ENCODE results near the gene ATP10B. TPM values are rescaled to one million over a fixed set of nuclear protein-coding genes. Genes with fewer than 3 reads are reported as not detected.

Gene ATP10B
- total RNA-seq, 5 donors from 2014 or later (not counting 1 experiment from before 2014, with no cell fraction given), result 0.07 to 0.12 (median 0.09) TPM; not detected in 2

DNA sequence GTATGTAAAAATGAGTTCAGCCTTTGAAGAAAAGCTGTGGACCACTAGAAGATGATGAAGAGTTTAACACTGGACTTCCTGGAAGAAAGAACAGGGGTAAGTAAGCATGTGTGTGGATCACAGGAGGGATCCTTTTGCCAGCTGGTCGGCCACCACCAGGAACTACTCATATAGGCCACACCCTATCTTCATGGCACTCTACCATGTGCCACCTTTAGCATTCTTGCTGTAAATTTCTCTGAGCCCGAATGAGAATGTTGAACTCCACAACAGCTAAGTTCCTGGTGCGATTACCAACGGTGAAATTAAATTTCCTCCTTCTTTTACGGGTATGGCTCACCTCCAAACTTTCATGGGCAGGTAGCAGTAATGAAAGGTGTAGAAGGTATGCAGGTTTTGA lies 102.3 kb downstream of the ATP10B start:
- Mint-ChIP-seq H3K9me3 (no peaks in the 10 kb centered on the region), H3K36me3 (no peaks in the 10 kb centered on the region), H3K4me1 (peaks cover 0 to 2% (median 0%) of the 10 kb centered on the region in 3 donors), H3K27ac (no peak overlapping the region), H3K4me3 (no peak overlapping the region), H3K27me3 (peaks cover 4 to 8% of the 10 kb centered on the region in 2 donors)
- Histone ChIP-seq H3K4me1 (ENCODE audit: control insufficient read depth in 1 of 2, extremely low read depth in 1 of 2, insufficient read depth in 2 of 2, low read length in 2 of 2) (no peaks in the 10 kb centered on the region), H3K27ac (ENCODE audit: low read length) (no peak overlapping the region), H3K9me3 (no peaks in the 10 kb centered on the region), H3K36me3 (ENCODE audit: control insufficient read depth in 2 of 2, extremely low read depth in 1 of 2, insufficient read depth in 1 of 2, low read length in 1 of 2) (no peaks in the 10 kb centered on the region), H3K4me3 (ENCODE audit: control insufficient read depth in 1 of 2, extremely low read depth in 1 of 2, low read length in 1 of 2) (no peak overlapping the region), H3K27me3 (replicated peaks in 1 of 2; ENCODE audit: control insufficient read depth in 2 of 2, extremely low read depth in 1 of 2, insufficient read depth in 2 of 2, low read length in 1 of 2) (no peaks in the 10 kb centered on the region)
- ChIA-PET CTCF (no interaction called here), POLR2A (no interaction called here)
- no peak for DNase-seq
- no peak for ATAC-seq (replicated peaks in 1 of 4)
- WGBS (ENCODE audit: insufficient coverage), result 54% methylated on average over 2 of the region's 5 CpGs

DNA sequence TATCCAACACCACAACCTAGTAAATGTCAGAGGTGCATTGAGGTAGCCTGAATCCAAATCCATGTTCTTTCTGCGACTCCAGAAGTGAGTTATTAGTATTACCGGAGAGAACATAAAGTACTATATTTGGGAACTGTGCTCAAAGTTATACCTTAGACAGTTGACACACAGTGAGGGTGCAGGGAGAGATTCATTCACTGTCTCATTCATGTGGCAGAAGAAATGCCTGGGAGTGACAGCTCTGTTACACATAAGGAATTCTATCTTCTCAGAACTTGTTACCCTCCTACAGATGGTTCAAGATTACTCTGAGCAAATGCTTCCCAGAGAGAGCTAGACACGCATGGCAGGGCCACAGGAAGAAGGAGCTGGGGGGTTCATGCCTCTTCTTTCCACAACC lies 103.0 kb downstream of the ATP10B start:
- Histone ChIP-seq H3K9me3 (no peaks in the 10 kb centered on the region), H3K4me1 (ENCODE audit: control insufficient read depth in 1 of 2, extremely low read depth in 1 of 2, insufficient read depth in 2 of 2, low read length in 2 of 2) (no peaks in the 10 kb centered on the region), H3K4me3 (ENCODE audit: control insufficient read depth in 1 of 2, extremely low read depth in 1 of 2, low read length in 1 of 2) (no peak overlapping the region), H3K36me3 (ENCODE audit: control insufficient read depth in 2 of 2, extremely low read depth in 1 of 2, insufficient read depth in 1 of 2, low read length in 1 of 2) (no peaks in the 10 kb centered on the region), H3K27ac (ENCODE audit: low read length) (no peak overlapping the region), H3K27me3 (replicated peaks in 1 of 2; ENCODE audit: control insufficient read depth in 2 of 2, extremely low read depth in 1 of 2, insufficient read depth in 2 of 2, low read length in 1 of 2) (no peaks in the 10 kb centered on the region)
- H3K9me3 Mint-ChIP-seq, result no peaks in the 10 kb centered on the region
- no CpG with 5 or more reads among the region's 3 CpGs for WGBS (ENCODE audit: insufficient coverage)
- H3K27ac Mint-ChIP-seq, result no peak overlapping the region
- ATAC-seq (replicated peaks in 1 of 4) (no peak), DNase-seq (no peak)
- peaks cover 0 to 2% (median 0%) of the 10 kb centered on the region in 3 donors for H3K4me1 Mint-ChIP-seq
- no peaks in the 10 kb centered on the region for H3K36me3 Mint-ChIP-seq
- ChIA-PET CTCF (no interaction called here), POLR2A (no interaction called here)
- no peak overlapping the region for H3K4me3 Mint-ChIP-seq
- H3K27me3 Mint-ChIP-seq, result peaks cover 4 to 8% of the 10 kb centered on the region in 2 donors

- H3K36me3 Mint-ChIP-seq, result no peaks in the 10 kb centered on the region
- no peak overlapping the region for H3K4me3 Mint-ChIP-seq
- ChIA-PET POLR2A (no interaction called here), CTCF (no interaction called here)
- H3K9me3 ChIP-seq, result no peaks in the 10 kb centered on the region
- peaks cover 0 to 2% (median 0%) of the 10 kb centered on the region in 3 donors for H3K4me1 Mint-ChIP-seq
- H3K4me3 ChIP-seq (ENCODE audit: control insufficient read depth in 1 of 2, extremely low read depth in 1 of 2, low read length in 1 of 2), result no peak overlapping the region
- H3K9me3 Mint-ChIP-seq, result no peaks in the 10 kb centered on the region
- no peak overlapping the region for H3K27ac ChIP-seq (ENCODE audit: low read length)
- H3K27me3 ChIP-seq (replicated peaks in 1 of 2; ENCODE audit: control insufficient read depth in 2 of 2, extremely low read depth in 1 of 2, insufficient read depth in 2 of 2, low read length in 1 of 2), result no peaks in the 10 kb centered on the region
- ATAC-seq (replicated peaks in 1 of 4), result no peak
- no peaks in the 10 kb centered on the region for H3K4me1 ChIP-seq (ENCODE audit: control insufficient read depth in 1 of 2, extremely low read depth in 1 of 2, insufficient read depth in 2 of 2, low read length in 2 of 2)
- no peak for DNase-seq
- WGBS (ENCODE audit: insufficient coverage), result 28% methylated on average over 6 of the region's 10 CpGs
- peaks cover 4 to 8% of the 10 kb centered on the region in 2 donors for H3K27me3 Mint-ChIP-seq
- H3K27ac Mint-ChIP-seq, result no peak overlapping the region
- H3K36me3 ChIP-seq (ENCODE audit: control insufficient read depth in 2 of 2, extremely low read depth in 1 of 2, insufficient read depth in 1 of 2, low read length in 1 of 2), result no peaks in the 10 kb centered on the region
These were observed 104.0 kb downstream of the ATP10B start for GRCh38 chr5:160747987-160748386.

DNA sequence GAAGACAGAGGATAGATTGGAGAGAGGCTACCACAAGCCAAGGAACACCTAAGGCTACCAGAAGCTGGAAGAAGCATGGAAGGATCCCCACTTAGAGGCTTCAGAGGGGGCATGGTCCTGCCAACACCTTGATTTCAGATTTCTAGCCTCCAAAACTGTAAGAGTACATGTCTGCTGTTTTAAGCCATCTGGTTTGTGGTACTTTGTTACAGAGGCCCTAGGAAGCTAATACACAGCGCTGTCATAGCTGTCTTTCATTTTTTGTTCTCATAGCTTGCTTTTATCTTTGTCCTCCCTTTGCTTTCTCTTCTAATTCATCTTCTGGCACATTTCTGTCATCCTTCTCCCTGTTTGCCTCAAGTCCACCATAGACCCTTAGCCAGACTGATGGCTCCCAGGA lies 104.5 kb downstream of the ATP10B start:
- Mint-ChIP-seq H3K27ac (no peak overlapping the region), H3K4me3 (no peak overlapping the region), H3K9me3 (no peaks in the 10 kb centered on the region), H3K36me3 (no peaks in the 10 kb centered on the region), H3K27me3 (peaks cover 6 to 8% of the 10 kb centered on the region in 2 donors), H3K4me1 (peaks cover 0 to 2% (median 0%) of the 10 kb centered on the region in 3 donors)
- 36% methylated on average over 1 of the region's 1 CpG for WGBS (ENCODE audit: insufficient coverage)
- Histone ChIP-seq H3K27me3 (replicated peaks in 1 of 2; ENCODE audit: control insufficient read depth in 2 of 2, extremely low read depth in 1 of 2, insufficient read depth in 2 of 2, low read length in 1 of 2) (no peaks in the 10 kb centered on the region), H3K9me3 (no peaks in the 10 kb centered on the region), H3K27ac (ENCODE audit: low read length) (no peak overlapping the region), H3K4me1 (ENCODE audit: control insufficient read depth in 1 of 2, extremely low read depth in 1 of 2, insufficient read depth in 2 of 2, low read length in 2 of 2) (no peaks in the 10 kb centered on the region), H3K4me3 (ENCODE audit: control insufficient read depth in 1 of 2, extremely low read depth in 1 of 2, low read length in 1 of 2) (no peak overlapping the region), H3K36me3 (ENCODE audit: control insufficient read depth in 2 of 2, extremely low read depth in 1 of 2, insufficient read depth in 1 of 2, low read length in 1 of 2) (no peaks in the 10 kb centered on the region)
- ChIA-PET POLR2A (no interaction called here), CTCF (no interaction called here)
- DNase-seq, result no peak
- ATAC-seq (replicated peaks in 1 of 4), result no peak

DNA sequence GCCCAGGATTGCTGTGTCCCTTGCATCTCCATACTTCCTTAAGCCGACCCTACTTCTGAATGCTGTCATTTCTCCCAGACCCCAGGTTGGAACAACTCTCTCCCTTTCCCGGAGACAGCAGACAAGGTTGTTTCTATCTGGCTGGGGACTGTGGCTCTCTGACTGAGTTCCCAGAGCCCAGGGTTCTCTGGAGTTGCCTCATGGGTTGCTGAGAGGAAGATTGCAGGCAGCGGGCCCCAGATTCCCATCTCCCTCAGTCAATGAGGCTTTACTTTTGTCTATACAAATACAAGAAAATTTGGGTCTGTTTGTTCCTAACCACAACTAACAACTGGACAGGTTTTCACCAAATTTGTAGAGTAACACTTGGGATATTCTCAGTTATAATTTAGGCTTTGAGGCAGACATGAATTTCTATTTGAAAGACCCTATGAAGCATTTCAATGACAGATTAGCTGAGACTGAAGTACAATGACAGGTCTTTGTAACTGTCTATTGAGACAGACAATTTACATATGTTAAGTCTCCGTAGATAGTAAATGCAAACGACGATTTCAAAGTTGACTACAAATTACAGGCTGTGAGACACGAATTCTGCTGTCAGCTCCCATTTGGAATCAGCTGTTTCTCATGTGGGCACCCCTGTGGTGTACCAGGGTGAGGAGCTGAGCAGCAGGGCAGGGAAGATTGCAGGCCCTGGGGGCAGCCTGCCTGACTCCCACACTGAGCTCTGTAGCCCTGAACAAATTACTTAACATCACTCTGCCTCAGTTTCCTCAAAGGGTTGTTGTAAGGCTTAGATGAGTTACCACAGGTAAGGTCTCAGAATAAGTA lies 107.5 kb downstream of the ATP10B start:
- POLR2A ChIA-PET, result no interaction called here
- DNase-seq (no peak), ATAC-seq (replicated peaks in 1 of 4) (no peak)
- CTCF ChIA-PET, result no interaction called here
- no peaks in the 10 kb centered on the region for H3K36me3 ChIP-seq (ENCODE audit: control insufficient read depth in 2 of 2, extremely low read depth in 1 of 2, insufficient read depth in 1 of 2, low read length in 1 of 2)
- H3K4me3 Mint-ChIP-seq, result no peak overlapping the region
- H3K4me1 ChIP-seq (ENCODE audit: control insufficient read depth in 1 of 2, extremely low read depth in 1 of 2, insufficient read depth in 2 of 2, low read length in 2 of 2), result no peaks in the 10 kb centered on the region
- H3K27ac Mint-ChIP-seq, result no peak overlapping the region
- H3K4me1 Mint-ChIP-seq, result peaks cover 0 to 2% (median 0%) of the 10 kb centered on the region in 3 donors
- H3K9me3 Mint-ChIP-seq, result no peaks in the 10 kb centered on the region
- no peaks in the 10 kb centered on the region for H3K36me3 Mint-ChIP-seq
- no peak overlapping the region for H3K4me3 ChIP-seq (ENCODE audit: control insufficient read depth in 1 of 2, extremely low read depth in 1 of 2, low read length in 1 of 2)
- no peaks in the 10 kb centered on the region for H3K9me3 ChIP-seq
- H3K27me3 Mint-ChIP-seq, result peaks cover 5 to 9% of the 10 kb centered on the region in 2 donors
- no peaks in the 10 kb centered on the region for H3K27me3 ChIP-seq (replicated peaks in 1 of 2; ENCODE audit: control insufficient read depth in 2 of 2, extremely low read depth in 1 of 2, insufficient read depth in 2 of 2, low read length in 1 of 2)
- no peak overlapping the region for H3K27ac ChIP-seq (ENCODE audit: low read length)
- WGBS (ENCODE audit: insufficient coverage), result 65% methylated on average over 4 of the region's 7 CpGs

DNA sequence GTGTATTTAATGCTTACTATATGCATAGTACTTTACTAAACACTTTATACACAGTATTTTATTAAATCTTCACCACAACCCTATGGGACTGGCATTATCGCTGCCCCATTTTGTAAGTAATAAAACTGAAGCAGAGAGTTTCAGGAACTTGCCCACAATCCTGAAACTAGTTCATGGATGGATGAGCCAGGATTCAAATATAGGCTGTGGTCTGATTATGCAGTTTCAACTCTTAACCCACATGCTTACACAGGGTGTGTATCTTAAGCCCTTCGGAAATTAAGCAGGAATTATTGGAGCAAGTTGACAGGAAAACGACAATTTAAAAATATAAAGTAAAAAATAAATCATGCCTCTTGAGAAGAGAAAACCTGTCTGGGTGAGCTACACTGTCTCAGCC lies 109.0 kb downstream of the ATP10B start:
- no peak overlapping the region for H3K27ac Mint-ChIP-seq

More for the DNA sequence above, 109.0 kb downstream of the ATP10B start:
- peaks cover 0 to 2% (median 0%) of the 10 kb centered on the region in 3 donors for H3K4me1 Mint-ChIP-seq
- no peak overlapping the region for H3K4me3 Mint-ChIP-seq
- no peak for ATAC-seq (replicated peaks in 1 of 4)
- whole genome bisulfite sequencing (ENCODE audit: insufficient coverage), result no CpG with 5 or more reads among the region's 3 CpGs
- no peaks in the 10 kb centered on the region for H3K36me3 Mint-ChIP-seq
- Histone ChIP-seq H3K4me1 (ENCODE audit: control insufficient read depth in 1 of 2, extremely low read depth in 1 of 2, insufficient read depth in 2 of 2, low read length in 2 of 2) (no peaks in the 10 kb centered on the region), H3K4me3 (ENCODE audit: control insufficient read depth in 1 of 2, extremely low read depth in 1 of 2, low read length in 1 of 2) (no peak overlapping the region), H3K36me3 (ENCODE audit: control insufficient read depth in 2 of 2, extremely low read depth in 1 of 2, insufficient read depth in 1 of 2, low read length in 1 of 2) (no peaks in the 10 kb centered on the region), H3K9me3 (no peaks in the 10 kb centered on the region), H3K27me3 (replicated peaks in 1 of 2; ENCODE audit: control insufficient read depth in 2 of 2, extremely low read depth in 1 of 2, insufficient read depth in 2 of 2, low read length in 1 of 2) (no peaks in the 10 kb centered on the region), H3K27ac (ENCODE audit: low read length) (no peak overlapping the region)
- no peaks in the 10 kb centered on the region for H3K9me3 Mint-ChIP-seq
- DNase-seq, result no peak
- POLR2A ChIA-PET, result no interaction called here
- peaks cover 4 to 9% of the 10 kb centered on the region in 2 donors for H3K27me3 Mint-ChIP-seq
- CTCF ChIA-PET, result no interaction called here

Data from T-cell (primary cell).